B cell (primary cell): ENCODE data around the gene PDX1. TPM values are rescaled to one million over a fixed set of nuclear protein-coding genes. Genes with fewer than 3 reads are reported as not detected.
A peak's percentile ranks its signal among the peaks of the same experiment; 100 is the strongest.

Experiments
- ATAC-seq: fragments of 200-7000 bp; cut with Tn5 transposase; one replicate; pipeline ENCODE4 v1.10.0; 2021; ENCODE audit warnings: low read depth, mild to moderate bottlenecking, moderate number of reproducible peaks, moderate library complexity
- CTCF ChIA-PET: fragments of 350-600 bp; sonication (Branson Sonifier 250); formaldehyde crosslinking; loops from one replicate; lab custom pipeline; 2021; ENCODE audit warnings: antibody characterized with exemption, inconsistent platforms; lab: Charles Lee
- POLR2A ChIA-PET: fragments of 350-600 bp; sonication (Branson Sonifier 250); formaldehyde crosslinking; loops from one replicate; lab custom pipeline; 2021; ENCODE audit warnings: antibody characterized with exemption; lab: Charles Lee
- DNase-seq: peaks from one replicate; pipeline ENCODE4 v3.0.0; 2013
- H2AFZ ChIP-seq: 2 replicates; pipeline ENCODE4 v1.6.1; 2012; ENCODE audit warnings: mild to moderate bottlenecking, low read depth, low read length; ENCODE audit not compliant: insufficient read depth, poor library complexity, severe bottlenecking
- H3K27ac ChIP-seq, 2 donors: 1 replicate in 1 of 2; 2 replicates in 1 of 2; pipeline ENCODE4 v1.5.1; 2012 to 2013; ENCODE audit warnings: low read length in 2 of 2, mild to moderate bottlenecking in 2 of 2, moderate library complexity in 1 of 2
- H3K27me3 ChIP-seq, 4 experiments: fragments of 200-600 bp in 1 of 4; sonication (generic) in 1 of 4; replicated peaks in 1 of 4; 1 replicate in 2 of 4; 2 replicates in 2 of 4; pipeline versions ENCODE4 v1.6.1 to v1.7.0; 2013 to 2016; ENCODE audit warnings: low read length in 3 of 4, mild to moderate bottlenecking in 2 of 4, mixed read lengths in 1 of 4, moderate library complexity in 1 of 4; ENCODE audit not compliant: insufficient read depth in 4 of 4, control insufficient read depth in 3 of 4; ENCODE audit errors: control extremely low read depth in 1 of 4
- H3K36me3 ChIP-seq, 2 experiments: replicated peaks in 1 of 2; 1 replicate in 1 of 2; 2 replicates in 1 of 2; pipeline versions ENCODE4 v1.6.1 to v1.7.1; 2013; ENCODE audit warnings: low read length in 1 of 2; ENCODE audit not compliant: insufficient read depth in 2 of 2, control insufficient read depth in 1 of 2; ENCODE audit errors: control extremely low read depth in 1 of 2, extremely low read depth in 1 of 2
- H3K4me1 ChIP-seq, 2 donors: fragments of 200-600 bp in 1 of 2; sonication (generic) in 1 of 2; 1 replicate in 1 of 2; 2 replicates in 1 of 2; pipeline versions ENCODE4 v1.5.1 to v1.6.1; 2013 to 2017; ENCODE audit warnings: low read length in 2 of 2; ENCODE audit not compliant: control insufficient read depth in 2 of 2, insufficient read depth in 2 of 2
- H3K4me2 ChIP-seq: replicated peaks from 2 replicates; pipeline ENCODE3; 2012; ENCODE audit warnings: mild to moderate bottlenecking, low read depth, low read length; ENCODE audit not compliant: poor library complexity, severe bottlenecking
- H3K4me3 ChIP-seq, 5 experiments: fragments of 200-600 bp in 1 of 5; sonication (generic) in 1 of 5; 1 replicate in 3 of 5; 2 replicates in 2 of 5; pipeline versions ENCODE4 v1.5.1 to v1.7.0; 2011 to 2016; ENCODE audit warnings: low read length in 4 of 5, mild to moderate bottlenecking in 4 of 5, low read depth in 2 of 5, control low read depth in 1 of 5, moderate library complexity in 1 of 5; ENCODE audit not compliant: insufficient read depth in 1 of 5; ENCODE audit errors: control extremely low read depth in 1 of 5, extremely low read depth in 1 of 5
- H3K79me2 ChIP-seq: fragments of 200-600 bp; sonication (generic); one replicate; pipeline ENCODE4 v1.6.0; 2016; ENCODE audit warnings: low read length; ENCODE audit not compliant: control insufficient read depth, insufficient read depth
- H3K9ac ChIP-seq: fragments of 200-600 bp; sonication (generic); 2 replicates; pipeline ENCODE4 v1.6.1; 2017; ENCODE audit warnings: mild to moderate bottlenecking, low read length, moderate library complexity
- H3K9me3 ChIP-seq, 3 donors: one replicate each; pipeline versions ENCODE4 v1.6.1 to v1.7.1; 2013; ENCODE audit warnings: low read length in 2 of 3; ENCODE audit not compliant: control insufficient read depth in 2 of 3, insufficient read depth in 1 of 3; ENCODE audit errors: control extremely low read depth in 1 of 3
- H4K20me1 ChIP-seq: 2 replicates; pipeline ENCODE4 v1.6.0; 2012; ENCODE audit warnings: mild to moderate bottlenecking, low read length; ENCODE audit not compliant: insufficient read depth, control insufficient read depth, poor library complexity, severe bottlenecking
- H3K27ac Mint-ChIP-seq: one replicate; pipeline ENCODE4 v1.8.0; 2021; ENCODE audit warnings: mixed read lengths
- H3K27me3 Mint-ChIP-seq: one replicate; pipeline ENCODE4 v1.8.0; 2021; ENCODE audit warnings: mixed read lengths
- H3K4me1 Mint-ChIP-seq: one replicate; pipeline ENCODE4 v1.8.0; 2021; ENCODE audit warnings: mixed read lengths
- H3K4me3 Mint-ChIP-seq: one replicate; pipeline ENCODE4 v1.8.0; 2021; ENCODE audit warnings: mixed read lengths
- H3K9me3 Mint-ChIP-seq: one replicate; pipeline ENCODE4 v1.8.0; 2022; ENCODE audit warnings: mixed read lengths; ENCODE audit not compliant: insufficient read depth
- EZH2 ChIP-seq: IDR thresholded peaks from 2 replicates; pipeline ENCODE4 v1.6.1; 2012; ENCODE audit warnings: borderline replicate concordance, low read depth, mild to moderate bottlenecking, moderate library complexity, low read length; ENCODE audit not compliant: insufficient read depth, poor library complexity, severe bottlenecking
- WGBS: methylation state at CpG from one replicate; pipeline ENCODE4 v1.1.5; 2013; ENCODE audit warnings: missing lambda C conversion rate; ENCODE audit not compliant: insufficient coverage; 5-methylcytosine and 5-hydroxymethylcytosine counted together
- intact Hi-C: fragments of 100-400 bp; cut with micrococcal nuclease; formaldehyde crosslinking; loops from one replicate; pipeline ENCODE4 v1.10.0; 2022
- polyA plus RNA-seq: library from polyadenylated mRNA; depleted of rRNA; stranded (reverse); fragments of >200 nt; gene quantifications from 2 replicates; pipeline ENCODE4 v1.2.3, GENCODE V29; 2012
- total RNA-seq, 2 donors: library from RNA; stranded (reverse); fragments of 120-200 nt in 1 of 2; gene quantifications; 1 replicate in 1 of 2; 2 replicates in 1 of 2; pipeline versions ENCODE4 v1.2.3 to v1.2.4, GENCODE V29; 2013 to 2022
- TF ChIP-seq, protein P1 (sequence below): fragments of 200-600 bp; IDR thresholded peaks from one replicate; pipeline ENCODE4 v1.8.0; 2022; ENCODE audit warnings: antibody characterized with exemption, mild to moderate bottlenecking

PDX1 gene
- total and polyA plus RNA-seq, 2 donors (not counting 1 experiment from before 2014, with no cell fraction given), result not detected

DNA sequence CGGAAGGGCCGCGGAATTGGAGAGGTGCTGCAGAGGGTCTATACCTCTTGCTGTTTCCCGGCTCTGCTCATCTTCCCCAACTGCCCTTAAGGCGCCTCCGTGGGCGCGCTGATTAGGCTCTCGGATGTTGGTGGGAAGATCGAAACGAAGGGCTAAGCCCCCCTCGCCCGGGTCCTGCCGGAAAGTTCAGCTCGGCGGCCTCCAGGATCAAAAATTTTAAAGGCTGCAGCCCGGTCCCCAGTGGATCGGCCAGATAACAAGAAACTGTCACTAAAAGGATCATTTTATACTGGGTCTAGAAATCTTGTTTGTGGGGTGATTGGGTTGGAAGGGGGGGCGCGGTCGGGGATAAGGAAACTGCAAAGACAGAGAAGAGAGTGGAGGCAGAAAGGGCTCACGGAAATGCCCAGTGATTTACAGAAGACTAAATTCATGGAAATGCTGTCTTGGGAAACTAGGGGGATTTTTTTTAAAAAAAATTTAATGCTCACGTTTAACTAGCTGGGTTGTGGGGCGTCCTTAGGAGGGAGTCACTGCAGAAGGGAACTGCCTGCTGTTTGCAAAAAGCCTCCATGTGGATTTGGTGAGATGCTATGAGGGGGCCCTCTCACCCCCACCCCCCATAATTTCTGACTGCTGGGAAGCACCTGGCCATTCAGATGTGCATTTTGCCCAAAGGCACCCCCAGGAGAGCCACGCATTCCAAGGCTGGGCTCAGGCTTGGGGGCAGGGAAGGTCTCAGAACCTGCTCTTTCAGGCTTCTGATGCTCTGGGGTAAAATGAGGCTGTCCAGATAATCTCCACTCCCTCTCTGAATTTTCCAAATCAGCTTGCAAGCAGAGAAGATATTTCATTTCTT is 41.7 kb downstream of the PDX1 start:
- 11% methylated on average over 22 of the region's 25 CpGs for WGBS
- Histone ChIP-seq H3K36me3 (no peaks in the 10 kb centered on the region), H3K27ac (no peak overlapping the region), H3K27me3 (peaks cover 0 to 84% (median 67%) of the 10 kb centered on the region in 4 experiments), H4K20me1 (no peaks in the 10 kb centered on the region), H3K4me1 (peaks cover 22 to 30% of the 10 kb centered on the region in 2 donors), H3K4me2 (peak overlapping the region; percentile 85), H3K4me3 (peak overlapping the region in 3 of 5 experiments; percentile 20 to 47 (median 44)), H2AFZ (peak overlapping the region; percentile 62), H3K9ac (peak overlapping the region; percentile 42), H3K9me3 (peaks cover 0 to 27% (median 0%) of the 10 kb centered on the region in 3 donors), H3K79me2 (no peaks in the 10 kb centered on the region)
- Mint-ChIP-seq H3K4me1 (peaks cover 20% of the 10 kb centered on the region), H3K9me3 (no peaks in the 10 kb centered on the region), H3K27ac (no peak overlapping the region), H3K27me3 (peaks cover 80% of the 10 kb centered on the region), H3K4me3 (peak overlapping the region; percentile 30)
- DNase-seq (no peak), ATAC-seq (no peak)
- intact Hi-C loops, result no loop called here
- CTCF ChIA-PET, result interaction anchor here (1.0 to 1.3 kb wide), 2 partner anchors 8 to 131 kb away, joined by 3 to 8 read pairs; no protein-coding TSS in a partner anchor
- TF ChIP-seq, protein P1, sequence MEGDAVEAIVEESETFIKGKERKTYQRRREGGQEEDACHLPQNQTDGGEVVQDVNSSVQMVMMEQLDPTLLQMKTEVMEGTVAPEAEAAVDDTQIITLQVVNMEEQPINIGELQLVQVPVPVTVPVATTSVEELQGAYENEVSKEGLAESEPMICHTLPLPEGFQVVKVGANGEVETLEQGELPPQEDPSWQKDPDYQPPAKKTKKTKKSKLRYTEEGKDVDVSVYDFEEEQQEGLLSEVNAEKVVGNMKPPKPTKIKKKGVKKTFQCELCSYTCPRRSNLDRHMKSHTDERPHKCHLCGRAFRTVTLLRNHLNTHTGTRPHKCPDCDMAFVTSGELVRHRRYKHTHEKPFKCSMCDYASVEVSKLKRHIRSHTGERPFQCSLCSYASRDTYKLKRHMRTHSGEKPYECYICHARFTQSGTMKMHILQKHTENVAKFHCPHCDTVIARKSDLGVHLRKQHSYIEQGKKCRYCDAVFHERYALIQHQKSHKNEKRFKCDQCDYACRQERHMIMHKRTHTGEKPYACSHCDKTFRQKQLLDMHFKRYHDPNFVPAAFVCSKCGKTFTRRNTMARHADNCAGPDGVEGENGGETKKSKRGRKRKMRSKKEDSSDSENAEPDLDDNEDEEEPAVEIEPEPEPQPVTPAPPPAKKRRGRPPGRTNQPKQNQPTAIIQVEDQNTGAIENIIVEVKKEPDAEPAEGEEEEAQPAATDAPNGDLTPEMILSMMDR, result no peak
- TF ChIP-seq EZH2, result no peak
- POLR2A ChIA-PET, result no interaction called here
